22Rv1 (cell line): ENCODE measurements around the gene RAD51B.

ENCODE experiments used
- H3K27ac ChIP-seq: fragments of 450-650 bp; 2 replicates; pipeline ENCODE4 v1.5.1; 2017
- CTCF ChIP-seq: fragments of 450-650 bp; IDR thresholded peaks from 2 replicates; pipeline ENCODE4 v1.5.1; 2017; ENCODE audit warnings: mild to moderate bottlenecking
- ZFX ChIP-seq: fragments of 450-650 bp; IDR thresholded peaks from 2 replicates; pipeline ENCODE4 v1.6.1; 2017; ENCODE audit warnings: antibody characterized with exemption, borderline replicate concordance

Gene RAD51B

GRCh38 chr14:67938071-67938470, 118.5 kb downstream of the RAD51B start:
- no peak overlapping the region for H3K27ac ChIP-seq
- TF ChIP-seq CTCF: no peak
- no peak for TF ChIP-seq ZFX

GRCh38 chr14:67940486-67941455, 121.2 kb downstream of the RAD51B start:
- peak overlapping the region; percentile 79 for H3K27ac ChIP-seq
- no peak for TF ChIP-seq ZFX
- no peak for TF ChIP-seq CTCF

GRCh38 chr14:67941456-67942018, 122.0 kb downstream of the RAD51B start:
- H3K27ac ChIP-seq: peak overlapping the region; percentile 79
- TF ChIP-seq CTCF: no peak
- no peak for TF ChIP-seq ZFX

- H3K27ac ChIP-seq: peak overlapping the region; percentile 79
- no peak for TF ChIP-seq ZFX
- no peak for TF ChIP-seq CTCF
Measured at GRCh38 chr14:67942080-67942710, 122.6 kb downstream of the RAD51B start.

GRCh38 chr14:67943947-67944346, 124.4 kb downstream of the RAD51B start:
- peak overlapping the region; percentile 17 for H3K27ac ChIP-seq
- TF ChIP-seq CTCF (peak; percentile 76), ZFX (no peak)

- peak overlapping the region; percentile 17 for H3K27ac ChIP-seq
Measured at GRCh38 chr14:67944605-67945004, 125.0 kb downstream of the RAD51B start.

More at GRCh38 chr14:67944605-67945004, 125.0 kb downstream of the RAD51B start:
- TF ChIP-seq ZFX (no peak), CTCF (no peak)
